HepG2 (cell line): ENCODE results near the gene UBAP1L. TPM values are rescaled to one million over a fixed set of nuclear protein-coding genes. Genes with fewer than 3 reads are reported as not detected.

Source experiments
- AHDC1 ChIP-seq: sonication (generic); formaldehyde crosslinking; IDR thresholded peaks from 2 replicates; pipeline ENCODE4 v1.5.1; 2020; ENCODE audit warnings: mild to moderate bottlenecking, missing genetic modification reagents, borderline replicate concordance
- ATF4 ChIP-seq, 2 experiments: fragments of 450-650 bp in 1 of 2; sonication (generic) in 1 of 2; formaldehyde crosslinking; IDR thresholded peaks; 2 replicates each; pipeline versions ENCODE4 v1.5.0 to v1.8.0; 2020 to 2022; ENCODE audit warnings: mild to moderate bottlenecking in 1 of 2, missing genetic modification reagents in 1 of 2
- HNF1A ChIP-seq, 2 experiments: sonication (generic) in 1 of 2; formaldehyde crosslinking in 1 of 2; IDR thresholded peaks; 2 replicates each; pipeline versions ENCODE4 v1.4.0 to v1.6.1; 2016 to 2020; ENCODE audit warnings: borderline replicate concordance in 1 of 2, low read depth in 1 of 2, mild to moderate bottlenecking in 1 of 2, missing genetic modification reagents in 1 of 2
- HNF4G ChIP-seq, 2 experiments: sonication (generic) in 1 of 2; formaldehyde crosslinking in 1 of 2; IDR thresholded peaks; 2 replicates each; pipeline versions ENCODE4 v1.4.0 to v1.6.1; 2011 to 2020; ENCODE audit warnings: borderline replicate concordance in 2 of 2, low read depth in 2 of 2, mild to moderate bottlenecking in 2 of 2, low read length in 1 of 2, missing genetic modification reagents in 1 of 2, moderate library complexity in 1 of 2
- JUNB ChIP-seq: sonication (generic); formaldehyde crosslinking; IDR thresholded peaks from 2 replicates; pipeline ENCODE4 v1.8.0; 2022; ENCODE audit warnings: missing genetic modification reagents, mild to moderate bottlenecking, borderline replicate concordance
- U2AF1 ChIP-seq: fragments of 200-400 bp; formaldehyde crosslinking; optimal IDR thresholded peaks from 2 replicates; pipeline ENCODE3; 2017; ENCODE audit warnings: mild to moderate bottlenecking, low read depth, low read length
- ZC3H4 ChIP-seq: sonication (generic); formaldehyde crosslinking; IDR thresholded peaks from 2 replicates; pipeline ENCODE4 v1.4.0; 2020; ENCODE audit warnings: missing genetic modification reagents, borderline replicate concordance
- ZNF225 ChIP-seq: sonication (generic); formaldehyde crosslinking; IDR thresholded peaks from 2 replicates; pipeline ENCODE4 v1.4.0; 2020; ENCODE audit warnings: mild to moderate bottlenecking, missing genetic modification reagents
- ZNF331 ChIP-seq: sonication (generic); formaldehyde crosslinking; IDR thresholded peaks from 2 replicates; pipeline ENCODE4 v1.4.0; 2020; ENCODE audit warnings: missing genetic modification reagents
- ZNF414 ChIP-seq: sonication (generic); formaldehyde crosslinking; IDR thresholded peaks from 2 replicates; pipeline ENCODE4 v1.5.0; 2020; ENCODE audit warnings: missing genetic modification reagents
- ZNF549 ChIP-seq: sonication (generic); formaldehyde crosslinking; IDR thresholded peaks from 2 replicates; pipeline ENCODE4 v1.5.0; 2020; ENCODE audit warnings: missing genetic modification reagents
- polyA plus RNA-seq, 8 experiments: library from polyadenylated mRNA; depleted of rRNA in 3 of 8; stranded (reverse) in 7 of 8; unstranded in 1 of 8; fragments of >200 nt; fragmentation: Illumina TruSeq in 4 of 8; extraction: Trizol in 4 of 8; gene quantifications; 2 replicates each; pipeline versions ENCODE4 v1.2.1 to v1.2.3, GENCODE V29; 2011 to 2016; ENCODE audit warnings: low read depth in 4 of 8, missing spikeins in 1 of 8, mixed read lengths in 1 of 8; ENCODE audit not compliant: insufficient read depth in 1 of 8
- total RNA-seq, 5 experiments: library from RNA; depleted of rRNA; stranded (reverse); fragments of >200 nt; fragmentation: Illumina TruSeq; extraction: Trizol; gene quantifications; 2 replicates each; pipeline ENCODE4 v1.2.3, GENCODE V29; 2016; ENCODE audit warnings: low read depth in 1 of 5
- TF ChIP-seq, protein P1 (sequence below): IDR thresholded peaks from 2 replicates; pipeline ENCODE4 v1.6.1; 2016; ENCODE audit warnings: missing compliant biosample characterization, missing genetic modification reagents, borderline replicate concordance

Gene UBAP1L
- total and polyA plus RNA-seq, 2 of the 13 experiments (the other 11 are each of a cell fraction or from before 2014, with no cell fraction given) = 0.86 to 1.4 TPM

DNA sequence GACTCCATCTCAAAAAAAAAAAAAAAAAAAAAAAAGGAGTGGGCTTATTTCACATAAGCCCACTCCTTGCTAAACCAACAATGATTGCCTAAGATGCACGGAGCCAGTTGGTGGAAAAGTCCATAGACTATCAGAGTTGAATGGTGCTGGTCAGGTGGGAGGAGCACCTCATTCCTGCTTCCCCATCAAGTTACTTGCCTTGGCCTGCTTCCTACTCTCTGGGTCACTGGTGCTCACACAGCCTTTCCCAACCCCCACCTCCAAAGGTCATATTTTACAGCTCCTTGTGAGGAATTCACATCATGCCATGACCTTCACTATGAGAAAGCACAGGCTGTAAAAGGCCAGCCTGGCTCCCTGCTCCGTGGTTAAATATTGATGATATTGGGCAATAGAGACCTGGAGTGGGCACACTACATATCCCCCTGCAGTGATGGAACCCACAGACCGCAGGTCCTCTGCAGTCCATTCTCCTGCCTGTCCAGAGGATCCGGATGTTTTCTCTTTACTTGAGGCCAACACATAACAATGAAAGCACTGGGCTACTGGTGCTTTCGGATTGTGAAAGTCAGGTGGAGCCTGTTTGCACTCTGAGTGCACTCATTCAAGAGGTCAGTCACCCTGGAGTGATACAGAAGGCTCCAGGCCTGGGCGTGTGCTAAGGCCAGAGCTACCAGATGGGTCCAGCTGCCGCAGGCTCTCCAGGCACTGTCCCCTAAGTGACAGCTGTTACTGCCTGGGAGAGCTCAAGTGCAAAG lies 70.1 kb downstream of the UBAP1L start, which contains the start of gene SLC51B (continued):
- TF ChIP-seq AHDC1 (CRISPR knock-in tag) = 0 out of 2 replicates have a peak, but pooled peaks have one; percentile 78
- peak; percentile 40; the same call in 1 of the 2 replicates for TF ChIP-seq HNF4G (IDR thresholded peaks at IDR 0.05; ENCODE audit: borderline replicate concordance, low read depth, low read length)
- no peak; the same call in 1 of the 2 replicates for TF ChIP-seq HNF4G (CRISPR knock-in tag; IDR thresholded peaks at IDR 0.05; ENCODE audit: borderline replicate concordance, low read depth)
- no peak for TF ChIP-seq JUNB (CRISPR knock-in tag)
- no peak for TF ChIP-seq ZNF225 (CRISPR knock-in tag)
- TF ChIP-seq ZC3H4 (CRISPR knock-in tag) = no peak
- TF ChIP-seq U2AF1 = peak; percentile 68
- peak; percentile 84; the same call in 1 of the 2 replicates for TF ChIP-seq HNF1A (IDR thresholded peaks at IDR 0.05; ENCODE audit: low read depth)
- peak; percentile 95 for TF ChIP-seq HNF1A (CRISPR knock-in tag; IDR thresholded peaks at IDR 0.05; ENCODE audit: borderline replicate concordance)
- TF ChIP-seq, protein P1, sequence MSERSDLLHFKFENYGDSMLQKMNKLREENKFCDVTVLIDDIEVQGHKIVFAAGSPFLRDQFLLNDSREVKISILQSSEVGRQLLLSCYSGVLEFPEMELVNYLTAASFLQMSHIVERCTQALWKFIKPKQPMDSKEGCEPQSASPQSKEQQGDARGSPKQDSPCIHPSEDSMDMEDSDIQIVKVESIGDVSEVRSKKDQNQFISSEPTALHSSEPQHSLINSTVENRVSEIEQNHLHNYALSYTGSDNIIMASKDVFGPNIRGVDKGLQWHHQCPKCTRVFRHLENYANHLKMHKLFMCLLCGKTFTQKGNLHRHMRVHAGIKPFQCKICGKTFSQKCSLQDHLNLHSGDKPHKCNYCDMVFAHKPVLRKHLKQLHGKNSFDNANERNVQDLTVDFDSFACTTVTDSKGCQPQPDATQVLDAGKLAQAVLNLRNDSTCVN = peak; percentile 55; the same call in 1 of the 2 replicates
- TF ChIP-seq ATF4 (CRISPR knock-in tag; IDR thresholded peaks at IDR 0.05) = 0 out of 4 replicates have a peak, but pooled peaks of 1 of the 2 experiments have one; percentile 48
- TF ChIP-seq ZNF414 = no peak
- no peak for TF ChIP-seq ZNF549 (CRISPR knock-in tag)
- peak; percentile 91; the same call in 1 of the 2 replicates for TF ChIP-seq ZNF331 (CRISPR knock-in tag)
